CD4-positive, alpha-beta T cell treated with Interleukin-6 at 100 ng/mL for 8 hours (primary cell): Measurements from ENCODE around the gene TADA2A.
"Not testable (repeated sequence)": the region's sequence is repeated elsewhere in the genome, so short reads cannot be mapped to it uniquely, and the experiment has no call there.

ENCODE experiments used
- DNase-seq: peaks from one replicate; pipeline ENCODE4 v3.0.0-alpha.2; 2020; ENCODE audit warnings: mixed read lengths, low spot score

Gene TADA2A

DNA sequence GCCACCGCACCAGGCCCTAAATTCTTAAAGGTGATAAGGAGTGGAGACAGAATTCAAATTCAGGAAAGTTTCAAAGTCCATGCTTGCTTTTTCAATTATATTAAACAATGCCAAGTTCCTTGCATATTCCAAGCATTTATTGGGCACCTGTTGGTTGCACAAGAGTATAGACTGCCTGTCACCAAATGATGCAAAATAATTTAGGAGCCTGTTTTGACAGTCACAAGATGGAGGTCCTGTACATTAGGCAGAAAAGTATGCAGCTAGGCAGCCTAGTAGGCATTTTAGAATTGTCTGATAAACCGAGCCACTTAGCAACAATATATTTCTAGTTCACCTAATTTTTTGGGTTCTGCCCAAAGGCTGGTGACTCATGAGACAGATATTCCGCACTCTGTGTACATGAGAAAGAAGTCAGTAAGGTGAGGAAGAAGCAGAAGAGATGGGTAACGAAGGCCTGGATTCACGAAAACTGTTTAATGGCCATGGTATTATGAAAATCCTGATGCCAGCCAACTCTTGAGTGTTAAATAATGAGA lies 7.4 kb upstream of the TADA2A start:
- no peak for DNase-seq

DNA sequence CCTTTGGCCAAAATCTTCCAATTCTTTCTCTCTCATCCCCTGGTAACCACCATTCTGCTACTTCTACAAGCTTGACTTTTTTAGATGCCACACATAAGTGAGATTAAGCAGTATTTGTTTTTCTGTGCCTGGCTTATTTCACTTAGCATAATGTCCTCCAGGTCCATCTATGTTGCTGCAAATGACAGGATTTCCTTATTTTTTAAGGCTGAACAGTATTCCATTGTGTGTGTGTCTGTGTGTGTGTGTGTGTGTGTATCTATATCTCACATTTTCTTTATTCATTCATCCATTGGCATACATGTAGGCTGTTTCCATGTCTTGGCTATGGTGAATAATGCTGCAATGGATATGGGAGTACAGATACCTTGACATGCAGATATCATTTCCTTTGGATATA lies 6.2 kb upstream of the TADA2A start:
- no peak for DNase-seq

DNA sequence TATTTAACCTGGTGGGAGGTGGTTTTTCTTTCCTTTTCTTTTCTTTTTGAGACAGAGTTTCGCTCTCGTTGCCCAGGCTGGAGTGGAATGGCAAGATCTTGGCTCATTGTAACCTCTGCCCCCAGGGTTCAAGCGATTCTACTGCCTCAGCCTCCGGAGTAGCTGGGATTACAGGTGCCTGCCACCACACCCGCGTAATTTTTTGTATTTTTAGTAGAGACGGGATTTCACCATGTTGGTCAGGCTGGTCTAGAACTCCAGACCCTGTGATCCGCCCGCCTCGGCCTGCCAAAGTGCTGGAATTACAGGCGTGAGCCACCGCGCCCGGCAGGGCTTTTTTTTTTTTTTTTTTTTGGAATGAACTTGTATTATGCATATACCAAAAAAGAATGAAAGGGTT lies 1.2 kb upstream of the TADA2A start:
- DNase-seq: not testable (repeated sequence)

DNA sequence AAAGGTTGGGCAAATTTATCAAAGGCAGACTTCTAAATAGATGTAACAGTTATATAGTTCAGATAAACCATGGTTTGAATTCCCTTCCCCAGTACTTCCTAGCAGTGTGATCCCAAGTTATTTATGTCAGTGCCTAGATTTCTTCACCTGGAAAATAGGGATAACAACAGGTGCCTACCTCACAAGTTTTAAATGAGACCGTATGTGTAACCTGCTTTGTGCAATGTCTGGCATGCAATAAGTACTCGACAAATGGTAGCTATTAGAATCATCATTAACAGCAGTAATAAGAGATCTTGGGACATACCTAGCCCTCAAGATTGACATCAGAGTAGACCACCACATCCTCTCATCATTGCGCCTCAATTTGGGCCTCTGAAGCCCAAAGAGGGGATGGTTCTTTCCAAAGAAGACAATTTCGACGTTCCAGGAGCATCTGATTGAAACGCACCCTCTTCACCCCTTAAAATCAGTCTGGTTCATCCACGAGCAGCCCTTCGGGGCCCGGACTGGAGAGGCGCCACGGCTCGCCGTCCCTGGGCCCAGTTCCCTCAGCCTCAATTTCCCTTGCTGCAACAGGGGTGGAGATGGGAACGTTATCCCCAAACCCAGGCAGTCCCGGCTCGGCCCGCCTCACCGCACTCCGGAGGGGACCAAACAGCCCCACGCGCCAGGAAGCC lies 591 bp upstream of the TADA2A start:
- no peak for DNase-seq

DNA sequence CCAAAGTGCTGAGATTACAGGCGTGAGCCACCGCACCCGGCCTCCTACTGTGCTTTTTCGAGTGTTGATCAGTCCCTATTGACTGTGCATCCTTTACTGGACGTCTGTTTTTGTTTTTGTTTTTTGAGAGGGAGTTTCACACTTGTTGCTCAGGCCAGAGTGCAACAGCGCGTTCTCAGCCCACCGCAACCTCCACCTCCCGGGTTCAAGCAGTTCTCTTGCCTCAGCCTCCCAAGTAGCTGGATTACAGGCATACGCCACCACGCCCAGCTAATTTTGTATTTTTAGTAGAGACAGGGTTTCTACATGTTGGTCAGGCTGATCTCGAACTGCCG lies 1.4 kb downstream of the TADA2A start:
- not testable (repeated sequence) for DNase-seq

DNA sequence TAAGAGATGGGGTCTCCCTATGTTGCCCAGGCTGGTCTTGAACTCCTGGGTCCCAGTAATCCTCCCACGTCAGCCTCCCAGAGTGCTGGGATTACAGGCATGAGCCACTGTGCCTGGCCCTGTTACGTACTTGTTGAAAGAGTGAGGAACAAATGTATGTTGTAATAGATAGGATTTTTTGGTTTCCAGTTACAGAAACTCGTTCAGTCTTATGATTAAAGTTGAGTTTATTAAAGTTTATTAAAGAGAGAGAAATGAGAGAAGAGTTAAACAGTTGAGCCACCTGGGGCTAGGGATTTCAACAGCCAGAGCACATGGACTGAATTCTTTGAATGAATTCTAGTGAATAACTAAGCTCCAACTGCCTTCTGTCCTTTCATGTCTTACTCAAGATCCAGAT lies 3.7 kb downstream of the TADA2A start:
- no peak for DNase-seq

DNA sequence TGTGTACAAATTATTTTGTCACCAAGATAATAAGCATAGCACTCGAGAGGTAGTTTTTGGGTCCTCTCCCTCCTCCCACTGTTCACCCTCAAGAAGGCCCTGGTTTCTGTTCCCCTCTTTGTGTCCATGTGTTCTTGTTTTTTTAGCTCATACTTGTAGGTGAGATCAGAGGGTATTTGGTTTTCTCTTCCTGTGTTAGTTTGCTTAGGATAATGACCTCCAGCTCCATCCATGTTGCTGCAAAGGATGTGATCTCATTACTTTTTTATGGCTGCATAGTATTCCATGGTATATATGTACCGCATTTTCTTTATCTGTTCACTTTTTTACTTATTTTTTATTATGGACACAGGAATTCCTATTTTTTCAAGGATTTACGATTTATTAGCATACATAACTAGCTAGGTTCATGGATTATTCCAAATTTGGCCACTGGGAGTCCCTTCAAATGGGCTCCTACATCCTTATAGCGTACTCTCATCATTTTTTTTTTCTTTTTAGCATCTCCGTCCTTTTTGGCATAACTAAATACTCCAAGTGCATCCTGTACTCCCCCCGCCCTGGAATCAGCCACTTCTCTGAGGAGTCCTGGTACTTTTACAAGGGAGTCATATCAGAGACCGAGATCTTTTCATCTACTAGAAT lies 7.3 kb downstream of the TADA2A start:
- no peak for DNase-seq

DNA sequence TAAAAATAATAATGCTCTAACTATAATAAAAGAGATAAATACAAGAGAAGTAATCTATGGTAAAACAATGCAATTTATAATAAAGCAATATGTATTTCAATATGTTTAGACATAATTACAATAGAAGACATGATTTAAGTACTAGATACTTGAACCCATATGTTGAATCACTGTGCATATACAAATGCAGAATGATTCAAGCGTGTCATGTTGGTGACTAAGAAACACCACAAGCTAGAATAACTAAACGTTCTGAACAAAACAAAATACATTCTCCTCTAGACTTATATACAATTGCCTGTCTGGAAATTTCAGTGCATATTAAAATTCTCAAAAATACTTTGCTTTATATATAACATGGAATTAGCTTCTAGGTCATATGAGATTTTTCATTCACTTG lies 11.2 kb downstream of the TADA2A start:
- DNase-seq: no peak

DNA sequence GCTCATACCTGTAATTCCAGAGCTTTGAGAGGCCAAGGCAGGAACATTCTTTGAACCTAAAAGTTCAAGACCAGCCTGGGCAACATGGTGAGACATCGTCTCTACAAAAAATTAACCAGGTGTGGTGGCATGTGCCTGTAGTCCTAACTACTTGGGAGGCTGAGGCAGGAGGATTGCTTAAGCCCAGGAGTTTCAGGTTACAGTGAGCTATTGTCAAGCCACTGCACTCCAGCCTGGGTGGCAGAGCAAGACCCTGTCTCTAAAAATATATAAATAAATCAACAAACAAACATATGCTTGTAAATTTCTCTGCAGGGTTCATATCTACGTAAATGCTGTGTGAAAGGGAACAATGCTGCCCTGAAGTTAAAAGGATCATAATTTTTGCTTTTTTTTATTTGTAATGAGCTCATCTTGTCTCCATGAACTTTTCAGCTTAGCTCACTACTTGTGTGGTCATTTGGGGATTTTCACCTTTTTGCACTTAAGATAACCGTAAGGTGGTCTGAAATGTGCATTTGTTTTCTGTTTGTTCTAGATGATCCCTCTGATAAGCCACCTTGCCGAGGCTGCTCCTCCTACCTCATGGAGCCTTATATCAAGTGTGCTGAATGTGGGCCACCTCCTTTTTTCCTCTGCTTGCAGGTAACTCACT lies 16.4 kb downstream of the TADA2A start:
- DNase-seq: no peak

DNA sequence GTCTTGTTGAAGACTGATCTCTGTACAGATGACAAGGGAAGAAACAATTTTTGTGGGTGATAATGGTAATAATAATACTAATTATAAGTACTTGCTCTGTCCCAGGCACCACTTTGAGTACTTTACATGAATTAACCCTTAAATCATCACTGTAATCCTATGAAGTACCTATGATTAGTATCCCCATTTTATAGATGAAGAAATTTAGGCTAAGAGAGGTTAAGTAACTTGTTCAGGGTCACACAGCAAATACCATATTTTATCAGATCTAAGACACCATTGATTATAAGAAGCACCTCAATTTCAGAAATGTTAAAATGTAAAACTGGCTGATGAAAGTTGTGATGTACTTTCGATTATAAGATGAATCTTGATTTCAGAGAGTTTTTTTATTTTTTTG lies 18.6 kb downstream of the TADA2A start:
- no peak for DNase-seq

DNA sequence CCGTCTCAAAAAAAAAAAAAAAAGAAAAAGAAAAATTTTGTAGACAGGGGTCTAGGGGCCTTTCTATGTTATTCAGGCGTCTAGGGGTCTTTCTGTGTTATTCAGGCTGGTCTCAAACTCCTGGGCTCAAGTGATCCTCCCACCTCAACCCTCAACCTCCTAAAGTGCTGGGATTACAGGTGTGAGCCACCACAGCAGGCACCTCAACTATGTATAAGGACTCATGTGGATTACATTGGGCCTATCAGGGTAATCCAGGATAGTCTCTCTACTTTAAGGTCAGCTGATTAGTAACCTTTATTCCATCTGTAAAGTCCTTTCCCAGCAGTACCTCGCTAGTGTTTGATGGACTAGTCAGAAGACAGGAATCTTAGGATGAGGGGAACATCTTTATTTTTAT lies 22.4 kb downstream of the TADA2A start:
- no peak for DNase-seq

DNA sequence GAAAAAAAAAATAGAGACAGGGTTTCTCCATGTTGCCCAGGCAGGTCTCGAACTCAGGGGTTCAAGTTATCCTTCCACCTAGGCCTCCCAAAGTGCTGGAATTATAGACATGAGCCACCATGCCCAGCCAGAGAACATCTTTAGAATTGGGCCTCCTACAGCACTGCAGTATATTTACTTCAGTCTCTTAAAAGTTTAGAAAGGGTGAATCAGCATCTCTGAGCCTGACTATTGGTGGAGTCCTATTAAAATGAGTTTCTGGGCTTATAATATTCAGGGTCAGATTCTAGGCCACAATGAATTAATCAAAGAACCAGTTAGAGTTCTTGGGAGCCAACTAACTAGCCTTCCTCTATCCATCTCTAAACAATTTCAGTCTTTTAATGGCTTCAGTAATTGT lies 22.8 kb downstream of the TADA2A start:
- no peak for DNase-seq

DNA sequence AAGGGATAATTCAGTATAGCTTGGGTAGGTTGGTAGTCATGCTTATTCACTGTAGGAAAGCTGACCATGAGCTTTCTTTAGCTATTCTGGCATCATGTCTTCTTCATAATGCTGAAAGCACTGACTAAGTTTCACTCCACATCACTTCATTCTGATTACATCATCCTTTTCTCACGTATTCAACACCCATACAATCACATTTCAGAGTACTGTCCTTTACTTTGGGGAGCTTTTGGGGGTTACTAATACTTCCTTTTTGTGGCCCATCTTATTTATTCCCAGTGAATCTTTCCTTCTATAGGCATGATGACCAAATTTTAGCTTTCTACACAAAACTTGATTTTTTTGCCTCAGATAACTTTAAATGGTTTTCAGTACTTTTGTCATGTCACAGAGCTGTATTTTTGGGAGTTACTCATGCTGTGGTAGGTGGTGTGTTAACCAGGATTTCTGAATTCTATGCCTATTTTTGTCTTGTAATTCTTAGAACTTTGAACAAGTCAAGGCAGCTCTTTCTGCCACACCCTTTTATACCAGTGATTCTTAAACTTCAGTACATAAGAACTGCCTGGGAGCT lies 23.5 kb downstream of the TADA2A start:
- no peak for DNase-seq

DNA sequence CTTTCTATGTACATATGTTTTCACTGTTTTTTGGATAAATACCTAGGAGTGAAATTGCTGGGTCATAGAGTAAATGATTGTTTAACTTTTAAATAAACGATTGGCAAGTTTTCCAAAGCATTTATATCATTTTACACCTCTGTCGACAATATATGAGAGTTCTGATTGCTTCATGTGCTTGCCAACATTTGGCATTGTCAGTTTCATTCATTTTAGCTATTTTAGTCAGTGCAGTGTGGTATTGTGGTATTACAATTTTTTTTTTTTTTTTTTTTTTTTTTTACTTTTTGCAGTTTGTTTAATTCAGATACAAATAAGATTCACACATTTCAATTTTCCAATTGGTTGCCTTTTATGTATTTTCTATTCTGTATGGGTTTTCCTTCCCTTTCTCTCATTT lies 26.0 kb downstream of the TADA2A start:
- DNase-seq: no peak

DNA sequence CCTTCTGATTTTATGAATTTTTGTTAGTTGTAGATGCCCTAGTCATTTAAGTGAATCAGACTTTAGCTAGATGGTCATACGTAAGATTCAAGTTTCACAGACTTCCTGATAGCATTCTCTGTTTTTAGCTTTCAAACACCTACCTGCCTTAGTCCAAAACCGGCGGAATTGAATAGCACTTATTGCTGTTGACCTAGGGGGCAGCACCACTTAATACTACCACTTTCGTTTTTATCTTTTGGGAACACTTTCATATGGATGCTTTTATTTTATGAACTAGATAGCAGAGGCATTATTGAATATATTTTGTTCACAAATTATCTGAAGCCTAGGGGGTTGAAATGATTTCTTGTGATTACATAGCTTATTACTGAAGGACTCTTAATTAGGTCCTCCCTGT lies 31.5 kb downstream of the TADA2A start:
- no peak for DNase-seq

DNA sequence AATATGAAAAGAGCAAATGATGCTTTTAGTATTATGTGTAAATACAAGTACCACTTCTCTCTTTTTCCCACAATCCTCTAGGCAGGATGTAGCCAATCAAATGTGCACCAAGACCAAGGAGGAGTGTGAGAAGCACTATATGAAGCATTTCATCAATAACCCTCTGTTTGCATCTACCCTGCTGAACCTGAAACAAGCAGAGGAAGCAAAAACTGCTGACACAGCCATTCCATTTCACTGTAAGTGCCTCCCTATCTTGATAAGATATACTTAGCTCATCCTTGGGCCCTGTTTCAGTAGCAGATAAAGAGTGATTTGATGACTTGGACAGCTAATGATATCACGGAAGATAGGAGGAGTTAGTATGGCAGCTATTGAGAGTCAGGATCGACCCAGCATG lies 33.7 kb downstream of the TADA2A start:
- DNase-seq: no peak

DNA sequence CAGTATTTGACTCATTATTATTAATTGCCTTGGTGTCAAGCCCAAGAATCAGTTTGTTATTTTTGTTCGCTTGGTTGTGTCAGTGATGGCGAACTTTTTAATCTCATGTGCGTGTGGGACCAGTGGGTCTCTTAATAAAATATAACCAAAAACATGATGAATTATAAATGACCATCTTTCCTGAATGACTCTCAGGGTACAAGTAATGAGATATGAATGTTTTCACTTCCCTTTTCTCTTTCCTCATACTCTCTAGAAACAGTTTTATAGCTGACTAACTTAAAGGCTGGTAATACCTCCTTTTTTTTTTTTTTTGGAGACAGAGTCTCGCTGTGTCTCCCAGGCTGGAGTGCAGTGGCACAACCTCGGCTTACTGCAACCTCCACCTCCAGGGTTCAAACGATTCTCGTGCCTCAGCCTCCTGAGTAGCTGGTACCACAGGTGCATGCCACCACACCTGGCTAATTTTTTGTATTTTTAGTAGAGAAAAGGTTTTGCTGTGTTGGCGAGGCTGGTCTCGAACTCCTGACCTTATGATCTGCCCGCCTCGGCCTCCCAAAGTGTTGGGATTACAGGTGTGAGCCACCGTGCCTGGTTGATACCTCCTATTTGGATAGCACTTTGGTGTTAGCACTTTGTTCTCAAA lies 34.8 kb downstream of the TADA2A start:
- not testable (repeated sequence) for DNase-seq

DNA sequence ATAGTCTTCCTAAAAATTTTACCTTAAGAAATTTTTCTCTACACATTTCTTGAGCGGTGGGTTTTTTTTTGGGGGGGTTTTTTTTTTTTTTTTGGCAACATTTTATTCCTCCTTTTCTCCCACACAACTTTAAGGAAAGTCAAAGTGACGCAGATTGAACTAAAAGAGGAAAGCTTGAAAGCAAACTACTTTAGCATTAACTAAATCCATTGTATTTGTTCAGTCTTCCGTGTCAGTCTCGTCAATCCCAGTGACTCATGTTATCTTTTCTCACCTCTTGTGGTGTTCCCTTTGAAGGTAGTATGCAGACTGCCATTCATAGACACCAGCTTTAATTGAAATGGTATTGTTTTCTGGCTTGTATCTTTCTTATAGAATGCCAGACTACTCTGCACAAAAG lies 39.3 kb downstream of the TADA2A start:
- no peak for DNase-seq

DNA sequence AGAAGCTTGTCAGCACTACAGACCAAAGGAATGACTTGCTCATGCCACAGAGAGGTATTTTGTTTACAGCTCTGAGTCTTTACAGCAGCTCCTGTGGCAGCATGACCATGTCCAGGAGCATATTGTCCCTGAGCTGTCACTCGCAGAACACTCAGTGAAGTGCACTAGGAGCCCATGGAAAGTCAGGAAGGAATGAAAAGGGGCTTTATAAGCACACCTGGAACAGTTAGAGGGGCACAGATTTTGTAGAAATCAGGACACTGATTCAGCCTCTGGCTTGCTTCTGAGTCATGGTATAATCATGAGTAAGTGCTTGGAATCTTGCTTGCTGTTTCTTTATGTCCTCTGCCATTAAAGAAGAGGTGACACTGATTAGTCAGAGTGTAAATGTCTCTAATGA lies 41.0 kb downstream of the TADA2A start:
- DNase-seq: no peak

DNA sequence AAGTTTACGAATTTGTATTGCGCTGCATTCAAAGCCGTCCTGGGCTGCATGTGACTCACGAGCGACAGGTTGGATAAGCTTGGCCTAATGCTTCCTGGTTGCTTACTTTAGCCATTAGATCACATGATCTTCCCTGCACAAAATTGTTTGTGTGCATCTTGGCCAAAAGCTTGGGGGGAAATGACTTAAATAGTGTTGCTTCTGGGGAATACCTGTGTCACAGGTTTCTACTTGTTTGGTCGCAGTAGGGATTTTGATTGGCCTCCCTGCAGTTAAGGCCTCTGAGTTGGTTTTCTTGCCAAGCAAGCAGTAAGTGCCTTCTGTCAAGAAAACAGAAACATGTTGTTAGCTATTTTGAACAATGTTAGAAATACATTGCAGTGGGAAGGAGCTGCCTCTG lies 43.4 kb downstream of the TADA2A start:
- DNase-seq: no peak

DNA sequence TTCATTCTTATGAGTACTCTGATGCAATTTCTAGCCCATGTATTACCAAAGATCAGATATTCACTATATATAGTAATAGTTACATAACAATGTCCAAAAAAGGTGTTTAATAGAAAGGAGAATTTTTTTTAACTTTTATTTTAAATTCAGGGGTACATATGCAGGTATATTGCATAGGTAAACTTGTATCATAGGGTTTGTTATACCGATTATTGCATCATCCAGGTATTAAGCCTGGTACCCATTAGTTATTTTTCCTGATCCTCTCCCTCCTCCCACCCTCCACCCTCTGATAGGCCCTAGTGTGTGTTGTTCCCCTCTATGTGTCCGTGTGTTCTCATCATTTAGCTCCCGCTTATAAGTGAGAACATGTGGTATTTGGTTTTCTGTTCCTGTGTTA lies 51.1 kb downstream of the TADA2A start:
- DNase-seq: not testable (repeated sequence)

DNA sequence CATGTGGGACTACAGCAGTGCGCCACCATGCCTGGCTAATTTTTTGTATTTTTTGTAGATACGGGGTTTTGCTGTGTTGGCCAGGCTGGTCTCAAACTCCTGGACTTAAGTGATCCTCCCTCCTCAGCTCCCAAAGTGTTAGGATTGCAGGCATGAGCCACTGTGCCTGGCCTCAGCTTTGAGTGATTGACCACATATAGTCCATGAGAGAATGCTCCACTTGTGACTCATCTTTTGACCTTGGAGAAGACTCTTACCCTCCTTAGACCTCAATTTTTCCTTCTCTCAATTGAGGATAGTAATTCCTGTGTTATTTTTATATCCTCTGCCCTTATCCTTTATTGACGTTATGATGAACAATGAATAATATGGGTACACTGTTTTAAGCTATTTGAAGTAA lies 52.1 kb downstream of the TADA2A start:
- DNase-seq: no peak

DNA sequence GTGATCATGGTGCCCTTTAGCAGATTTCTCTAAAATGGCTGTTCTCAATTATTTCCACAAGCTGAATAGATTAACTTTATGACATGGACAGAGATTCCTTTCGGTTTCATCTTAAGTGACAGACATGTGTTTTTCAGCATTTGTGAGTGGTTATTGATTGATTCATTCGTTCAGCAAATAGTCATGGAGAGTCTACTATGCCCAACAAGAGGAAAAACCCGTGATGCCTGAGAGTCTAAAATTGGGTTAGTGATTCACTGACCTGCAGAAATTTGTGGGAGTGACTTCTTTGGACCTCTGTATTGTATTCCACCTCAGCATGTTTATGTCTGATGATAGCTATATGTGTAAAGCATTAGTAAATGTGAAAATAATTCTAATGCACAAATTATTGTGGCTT lies 55.0 kb downstream of the TADA2A start:
- no peak for DNase-seq
